HG03342 (cell line): Measurements from ENCODE around the gene RAB34.

Source experiments
- ATAC-seq: cut with Tn5 transposase; IDR thresholded peaks from one replicate; pipeline ENCODE4 v1.9.1; 2021; ENCODE audit warnings: mild to moderate bottlenecking, moderate library complexity; ENCODE audit not compliant: unreplicated experiment

Gene RAB34

GRCh38 chr17:28712705-28713415 lies 4.8 kb downstream of the RAB34 start:
- ATAC-seq, result no peak

GRCh38 chr17:28712032-28712704 lies 5.5 kb downstream of the RAB34 start:
- no peak for ATAC-seq

- ATAC-seq, result peak; percentile 25
Observed at GRCh38 chr17:28711723-28712031, 6.0 kb downstream of the RAB34 start, which contains the start of gene PROCA1. Gene PROCA1 (minus strand): TSS chr17:28711888. CDS start chr17:28711660, 228 bp downstream.

- ATAC-seq, result peak; percentile 69
Observed at GRCh38 chr17:28710861-28711722, 6.6 kb downstream of the RAB34 start.

GRCh38 chr17:28707339-28707720 lies 10.3 kb downstream of the RAB34 start:
- ATAC-seq, result no peak

- no peak for ATAC-seq
Observed at GRCh38 chr17:28706471-28707338, 11.0 kb downstream of the RAB34 start.

GRCh38 chr17:28705728-28706334 lies 11.8 kb downstream of the RAB34 start:
- no peak for ATAC-seq

GRCh38 chr17:28705074-28705659 lies 12.5 kb downstream of the RAB34 start:
- no peak for ATAC-seq

- no peak for ATAC-seq
Observed at GRCh38 chr17:28704219-28704858, 13.3 kb downstream of the RAB34 start.

- no peak for ATAC-seq
Observed at GRCh38 chr17:28703552-28704218, 14.0 kb downstream of the RAB34 start.

GRCh38 chr17:28702752-28703150 lies 14.9 kb downstream of the RAB34 start:
- ATAC-seq, result no peak

- ATAC-seq, result no peak
Observed at GRCh38 chr17:28702026-28702751, 15.5 kb downstream of the RAB34 start.

- no peak for ATAC-seq
Observed at GRCh38 chr17:28700830-28701492, 16.7 kb downstream of the RAB34 start.

- no peak for ATAC-seq
Observed at GRCh38 chr17:28700278-28700677, 17.4 kb downstream of the RAB34 start.

GRCh38 chr17:28698253-28698941 lies 19.3 kb downstream of the RAB34 start:
- no peak for ATAC-seq

- ATAC-seq, result no peak
Observed at GRCh38 chr17:28693869-28694268, 23.8 kb downstream of the RAB34 start.

- ATAC-seq, result no peak
Observed at GRCh38 chr17:28689011-28689410, 28.7 kb downstream of the RAB34 start.
